Stimulated activated CD4-positive, alpha-beta T cell treated with anti-CD3 and anti-CD28 coated beads, Interleukin-4, amount 100 ng/mL, for 24 hours (primary cell): ENCODE measurements around the gene ARHGEF25.
A peak's percentile ranks its signal among the peaks of the same experiment; 100 is the strongest.
"Not testable (repeated sequence)": the region's sequence is repeated elsewhere in the genome, so short reads cannot be mapped to it uniquely, and the experiment has no call there.

ENCODE experiments used
- DNase-seq: peaks from one replicate; pipeline ENCODE4 v3.0.0-alpha.2; 2020

ARHGEF25 gene

DNA sequence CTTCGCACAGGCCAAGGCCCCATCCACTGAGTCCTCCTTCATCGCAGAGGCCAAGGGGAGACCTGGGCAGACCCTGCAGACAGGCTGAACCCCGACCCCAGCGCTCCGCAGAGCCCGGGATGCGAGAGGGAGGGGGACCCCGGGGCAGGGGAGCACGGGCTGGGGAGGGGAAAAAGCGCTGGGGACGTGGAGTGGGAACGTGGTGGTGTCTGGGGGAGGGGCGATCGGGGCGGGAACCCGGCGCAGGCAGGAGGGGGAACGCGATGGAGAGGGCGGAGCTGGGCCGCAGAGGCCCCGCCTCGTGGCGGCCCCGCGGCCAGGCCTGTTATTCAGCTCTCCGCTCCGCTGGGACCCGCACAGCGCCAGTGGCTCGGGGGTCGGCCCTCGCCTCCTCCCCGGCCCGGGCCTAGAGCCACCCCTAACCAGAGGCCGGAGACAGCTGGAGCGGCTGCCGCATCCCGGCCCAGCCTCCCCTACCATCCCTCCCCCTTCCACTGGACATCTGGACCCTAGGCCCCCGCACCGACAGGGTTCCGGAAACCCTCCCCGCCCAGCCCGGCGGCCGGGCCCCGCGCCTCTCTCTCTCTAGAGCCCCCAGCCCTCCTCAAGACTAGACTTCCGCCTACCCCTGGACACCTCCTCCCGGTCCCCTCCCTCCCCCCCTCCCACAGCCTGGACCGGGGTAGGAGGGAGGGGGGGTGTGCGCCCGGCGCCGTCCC is at the start of gene ARHGEF25:
Gene ARHGEF25, plus strand, starts transcription at position 328 of the 719 bp plus-strand sequence. CDS start 460 bp downstream, outside the sequence.
- DNase-seq: peak; percentile 55

DNA sequence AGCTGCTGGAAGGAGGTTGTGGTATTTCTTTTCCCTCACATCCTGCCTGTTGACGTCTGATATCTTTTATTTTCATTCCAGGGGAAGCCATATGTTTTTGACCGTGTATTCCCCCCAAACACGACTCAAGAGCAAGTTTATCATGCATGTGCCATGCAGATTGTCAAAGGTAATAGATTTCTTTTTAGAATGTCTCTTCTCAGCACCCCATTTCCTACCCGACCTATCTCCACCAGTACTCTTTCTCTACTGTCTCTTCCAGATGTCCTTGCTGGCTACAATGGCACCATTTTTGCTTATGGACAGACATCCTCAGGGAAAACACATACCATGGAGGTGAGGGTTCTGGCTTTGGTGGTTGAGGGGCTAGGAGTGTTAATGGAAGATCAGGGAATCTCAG is 47.9 kb upstream of the ARHGEF25 start:
- no peak for DNase-seq

DNA sequence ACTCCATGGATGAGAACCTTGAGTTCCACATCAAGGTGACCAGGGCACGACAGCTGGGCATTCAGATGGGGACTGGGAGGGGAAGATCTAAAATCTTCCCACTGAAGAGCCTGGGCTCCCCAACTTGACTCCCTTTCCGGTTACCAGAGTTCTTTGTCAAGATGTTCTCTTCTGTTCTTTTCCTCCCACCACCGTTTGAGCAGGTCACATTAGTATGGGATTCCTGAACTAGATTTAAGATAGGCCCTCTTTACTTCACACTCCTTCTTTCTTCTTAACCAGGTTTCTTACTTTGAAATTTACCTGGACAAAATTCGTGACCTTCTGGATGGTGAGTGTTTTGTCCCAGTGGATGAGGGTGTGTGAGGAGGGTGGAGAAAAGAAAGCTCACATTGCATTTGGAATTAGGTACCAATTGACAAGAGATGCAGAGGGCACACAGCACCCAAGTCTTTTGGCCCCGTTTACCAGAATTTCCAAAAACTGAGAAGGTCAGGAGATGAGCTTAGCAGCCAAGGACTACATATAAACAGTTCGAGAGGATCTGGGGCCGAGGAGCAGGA is 47.0 kb upstream of the ARHGEF25 start:
- DNase-seq: no peak

DNA sequence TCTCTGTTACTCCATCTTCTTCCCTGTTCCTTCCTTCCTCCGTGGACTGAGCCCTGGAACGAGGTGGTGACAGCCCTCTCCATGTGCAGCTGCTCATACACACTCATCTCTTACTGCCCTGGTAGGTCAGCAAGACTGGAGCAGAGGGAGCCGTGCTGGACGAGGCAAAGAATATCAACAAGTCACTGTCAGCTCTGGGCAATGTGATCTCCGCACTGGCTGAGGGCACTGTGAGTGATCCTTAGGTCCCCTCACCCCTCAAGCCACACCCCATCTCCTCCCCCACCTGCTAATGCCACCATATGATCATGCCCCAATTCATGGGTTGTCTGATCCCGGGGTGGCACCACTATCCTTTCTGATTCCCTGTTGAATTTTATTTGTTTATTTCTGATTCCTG is 42.4 kb upstream of the ARHGEF25 start:
- no peak for DNase-seq

DNA sequence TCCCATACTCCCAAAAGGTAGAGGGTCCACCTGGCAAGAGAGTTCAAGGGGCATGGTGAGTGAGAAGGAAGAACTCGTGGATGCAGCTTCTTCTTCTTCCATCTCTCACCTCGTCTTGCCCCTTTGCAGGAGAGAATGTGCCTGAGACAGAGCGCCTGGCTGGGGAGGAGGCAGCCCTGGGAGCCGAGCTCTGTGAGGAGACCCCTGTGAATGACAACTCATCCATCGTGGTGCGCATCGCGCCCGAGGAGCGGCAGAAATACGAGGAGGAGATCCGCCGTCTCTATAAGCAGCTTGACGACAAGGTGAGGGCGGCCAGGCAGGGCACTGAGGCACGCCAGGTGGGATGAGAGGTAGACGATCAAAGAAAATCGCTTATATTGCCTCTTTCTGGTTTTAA is 41.4 kb upstream of the ARHGEF25 start:
- no peak for DNase-seq

DNA sequence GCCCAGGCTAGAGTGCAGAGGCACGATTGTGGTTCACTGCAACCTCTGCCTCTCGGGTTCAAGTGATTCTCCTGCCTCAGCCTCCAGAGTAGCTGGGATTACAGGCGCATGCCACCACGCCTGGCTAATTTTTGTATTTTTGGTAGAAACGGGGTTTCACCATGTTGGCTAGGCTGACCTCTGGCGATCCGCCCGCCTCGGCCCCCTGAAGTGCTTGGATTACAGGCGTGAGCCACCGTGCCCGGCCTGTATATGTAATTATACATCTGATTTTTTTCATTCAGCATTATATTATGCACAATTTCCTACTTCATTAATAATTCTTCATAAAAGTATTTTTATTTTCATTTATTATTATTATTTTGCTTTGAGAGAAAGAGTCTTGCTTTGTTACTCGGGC is 40.8 kb upstream of the ARHGEF25 start:
- not testable (repeated sequence) for DNase-seq

DNA sequence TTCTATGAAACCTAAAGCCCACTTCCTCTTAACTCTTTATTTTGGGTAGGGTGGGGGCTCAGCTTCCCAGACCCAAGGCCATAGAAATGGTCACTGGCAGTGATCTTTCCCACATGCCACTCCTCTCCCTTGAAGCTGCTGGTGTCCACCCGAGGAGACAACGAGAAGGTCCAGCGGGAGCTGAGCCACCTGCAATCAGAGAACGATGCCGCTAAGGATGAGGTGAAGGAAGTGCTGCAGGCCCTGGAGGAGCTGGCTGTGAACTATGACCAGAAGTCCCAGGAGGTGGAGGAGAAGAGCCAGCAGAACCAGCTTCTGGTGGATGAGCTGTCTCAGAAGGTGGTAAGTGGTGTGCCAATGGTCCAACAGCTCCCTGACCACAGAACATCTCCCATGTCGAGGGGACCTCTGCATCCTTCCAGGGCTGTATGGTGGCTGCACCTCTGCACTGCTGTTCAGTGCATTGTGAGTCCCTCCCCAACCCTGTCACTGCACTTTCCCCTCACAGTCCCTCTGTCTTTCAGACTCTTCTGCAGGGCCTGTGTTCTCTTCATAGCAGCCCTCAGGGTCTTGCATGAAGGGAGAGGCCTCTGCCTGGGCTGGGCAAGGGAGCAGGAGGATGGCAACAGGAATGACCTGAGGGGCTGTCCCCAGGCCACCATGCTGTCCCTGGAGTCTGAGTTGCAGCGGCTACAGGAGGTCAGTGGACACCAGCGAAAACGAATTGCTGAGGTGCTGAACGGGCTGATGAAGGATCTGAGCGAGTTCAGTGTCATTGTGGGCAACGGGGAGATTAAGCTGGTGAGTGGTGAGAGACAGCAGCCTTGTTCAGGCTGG is 39.1 kb upstream of the ARHGEF25 start:
- DNase-seq: no peak

DNA sequence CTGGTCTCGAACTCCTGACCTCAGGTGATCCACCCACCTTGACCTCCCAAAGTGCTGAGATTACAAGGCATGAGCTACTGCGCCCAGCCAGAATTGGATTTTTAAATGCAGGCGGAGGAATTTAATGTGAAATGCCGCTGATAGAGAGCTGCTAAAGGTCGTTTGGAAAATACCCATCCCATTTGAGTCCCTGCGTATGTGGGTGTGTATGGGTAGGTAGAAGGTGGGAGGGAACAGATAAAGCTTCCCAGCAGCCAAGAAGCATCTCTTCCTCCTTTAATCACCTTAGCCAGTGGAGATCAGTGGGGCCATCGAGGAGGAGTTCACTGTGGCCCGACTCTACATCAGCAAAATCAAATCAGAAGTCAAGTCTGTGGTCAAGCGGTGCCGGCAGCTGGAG is 36.4 kb upstream of the ARHGEF25 start:
- DNase-seq: no peak

DNA sequence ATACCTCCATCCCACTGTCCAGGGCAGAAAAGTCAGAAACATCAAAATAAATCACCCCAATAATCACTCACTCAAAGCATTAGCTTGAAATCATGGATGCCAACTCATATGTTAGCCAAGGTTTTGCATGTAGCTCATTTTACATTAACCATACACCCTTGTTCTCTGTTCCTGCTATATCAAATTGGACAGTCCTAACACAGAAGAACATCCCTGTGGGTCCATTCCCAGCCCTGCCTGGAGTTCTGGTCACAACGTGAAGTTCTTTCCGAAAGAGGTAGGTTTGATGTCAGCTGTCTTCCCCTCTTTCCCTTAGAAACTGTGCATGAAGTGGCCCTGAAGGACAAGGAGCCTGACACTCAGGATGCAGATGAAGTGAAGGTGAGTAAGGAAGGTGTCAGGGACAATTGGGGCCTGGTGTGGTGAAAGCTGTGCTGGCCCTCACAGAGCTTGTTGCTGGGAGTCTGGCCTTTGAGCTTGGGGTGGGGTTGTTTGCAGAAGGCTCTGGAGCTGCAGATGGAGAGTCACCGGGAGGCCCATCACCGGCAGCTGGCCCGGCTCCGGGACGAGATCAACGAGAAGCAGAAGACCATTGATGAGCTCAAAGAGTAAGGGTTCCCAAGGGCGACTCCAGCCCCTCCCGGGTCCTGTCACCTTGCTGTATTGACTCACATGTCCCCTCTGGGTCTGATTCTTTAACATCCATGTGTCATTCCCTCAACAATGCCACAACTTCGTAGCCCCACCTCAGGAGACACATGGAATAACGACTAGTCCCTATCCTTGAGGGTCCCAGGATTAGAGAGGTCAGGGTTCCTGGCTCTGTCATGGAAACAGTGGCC is 35.2 kb upstream of the ARHGEF25 start:
- no peak for DNase-seq

DNA sequence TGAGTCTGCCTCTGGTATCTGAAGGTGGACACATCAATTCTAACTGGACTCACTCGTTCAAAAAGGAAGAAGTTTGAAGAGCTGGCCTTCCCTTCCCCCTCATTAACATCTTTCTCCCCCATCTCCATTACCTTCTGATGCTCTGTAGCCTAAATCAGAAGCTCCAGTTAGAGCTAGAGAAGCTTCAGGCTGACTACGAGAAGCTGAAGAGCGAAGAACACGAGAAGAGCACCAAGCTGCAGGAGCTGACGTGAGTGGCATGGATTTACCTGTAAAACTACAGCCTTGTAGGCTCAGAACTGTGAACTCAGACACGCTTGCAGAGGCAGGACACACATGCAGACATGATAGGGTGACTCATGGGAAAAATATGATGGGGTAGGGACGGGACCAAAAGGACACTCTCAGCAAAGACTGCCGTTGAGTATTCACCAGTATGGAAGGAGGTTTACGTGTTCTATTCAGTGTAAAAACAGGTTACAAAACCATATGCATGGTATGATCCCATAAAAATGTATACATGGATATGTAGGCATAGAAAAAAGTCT is 34.5 kb upstream of the ARHGEF25 start:
- DNase-seq: no peak

DNA sequence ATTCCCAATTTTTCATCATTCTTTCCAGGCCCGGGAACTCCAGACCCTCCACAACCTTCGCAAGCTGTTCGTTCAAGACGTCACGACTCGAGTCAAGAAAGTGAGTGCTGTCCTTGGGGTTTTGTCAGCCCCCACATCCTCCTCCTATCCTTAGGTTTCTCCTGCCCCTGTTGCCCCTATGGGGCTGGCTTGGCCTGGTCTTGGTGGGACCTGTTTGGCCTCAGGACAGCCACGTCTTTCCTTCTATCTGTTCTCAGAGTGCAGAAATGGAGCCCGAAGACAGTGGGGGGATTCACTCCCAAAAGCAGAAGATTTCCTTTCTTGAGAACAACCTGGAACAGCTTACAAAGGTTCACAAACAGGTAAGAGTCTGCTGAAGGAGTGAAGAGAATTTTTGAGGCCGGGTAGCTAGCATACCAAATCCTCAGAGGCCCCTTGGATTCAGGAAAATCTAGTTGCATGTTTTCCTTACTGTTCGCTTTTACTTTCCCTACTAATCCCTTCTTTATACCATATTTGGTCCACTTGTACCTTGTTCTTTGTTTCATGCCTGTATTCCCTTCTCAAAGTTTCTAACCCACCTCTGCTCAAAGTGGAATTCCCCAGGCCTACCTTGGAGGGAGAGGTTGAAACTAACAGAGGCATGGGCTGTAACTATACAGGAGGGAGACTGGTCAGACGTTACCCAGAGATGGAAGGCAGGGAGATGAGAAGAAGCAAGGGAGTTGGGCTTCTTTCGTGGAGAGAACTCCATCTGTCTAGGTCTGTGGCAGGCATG is 33.1 kb upstream of the ARHGEF25 start:
- DNase-seq: no peak

DNA sequence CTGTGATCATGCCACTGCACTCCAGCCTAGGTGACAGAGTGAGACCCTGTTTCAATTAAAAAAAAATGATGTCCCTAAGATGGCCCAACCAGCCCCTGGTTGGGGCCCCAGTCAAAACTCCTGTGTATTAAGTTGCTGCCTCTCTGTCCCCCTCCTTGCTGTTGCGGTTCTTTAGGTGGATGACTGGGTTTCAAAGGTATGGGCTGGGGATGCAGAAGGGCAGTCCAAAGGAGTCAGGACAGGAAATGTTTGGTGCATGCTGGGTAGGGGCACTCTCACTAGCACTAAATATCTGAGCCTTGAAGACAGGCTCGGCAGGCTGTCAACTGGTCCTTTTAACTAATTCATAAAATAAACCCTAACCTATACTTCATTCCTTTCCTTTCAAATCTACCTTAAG is 32.2 kb upstream of the ARHGEF25 start:
- no peak for DNase-seq

DNA sequence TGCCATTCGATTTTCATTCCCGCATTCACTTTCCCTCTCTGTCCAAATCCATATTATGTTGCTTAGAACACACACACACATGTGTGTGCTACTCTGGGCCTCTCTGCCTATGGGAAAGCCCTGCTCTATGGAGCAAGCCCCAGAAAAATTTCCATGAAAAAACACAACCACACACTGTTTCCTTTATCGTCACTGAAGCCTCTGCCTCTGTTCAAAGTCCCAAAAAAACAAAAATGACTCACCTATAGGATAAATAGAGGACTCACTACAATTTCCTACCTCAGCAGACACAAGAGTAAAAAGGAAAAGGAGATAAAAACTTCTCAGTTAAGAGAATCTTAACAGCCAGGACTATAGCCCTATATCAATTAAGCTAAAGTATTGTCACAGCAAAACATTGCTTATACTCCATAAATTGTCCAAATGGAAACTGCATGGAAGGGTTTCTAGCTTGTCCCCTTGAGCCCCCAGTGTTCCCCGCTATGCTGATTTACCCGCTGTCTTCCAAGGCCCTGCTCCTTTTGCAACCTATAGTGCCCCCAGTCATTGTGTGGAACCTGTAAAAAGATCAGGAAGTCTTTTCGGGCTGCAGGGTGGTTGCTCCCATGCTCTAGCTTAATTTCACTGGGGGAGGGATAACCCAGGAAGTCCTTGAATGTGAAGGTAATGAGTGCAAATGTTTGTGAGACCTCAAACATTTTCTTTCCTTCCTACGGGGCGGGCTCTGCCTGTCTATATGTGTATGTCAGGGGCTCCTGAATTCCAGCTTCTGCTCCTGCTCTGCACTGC is 31.4 kb upstream of the ARHGEF25 start:
- no peak for DNase-seq

DNA sequence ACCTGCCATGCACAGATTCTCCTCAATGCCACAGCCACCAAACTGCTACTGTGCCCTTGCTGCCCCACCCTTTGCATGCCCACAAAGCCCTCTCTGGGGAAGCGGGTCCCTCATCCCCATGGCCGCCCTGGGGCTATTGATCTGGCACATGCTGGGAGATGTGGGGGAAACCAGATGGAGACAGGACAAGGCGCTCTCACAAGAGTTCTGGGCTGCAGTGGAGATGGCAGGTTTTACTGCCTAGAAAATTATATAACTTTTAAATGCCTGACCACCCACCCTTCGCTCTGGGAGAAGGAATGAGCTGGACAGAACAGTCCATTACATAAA is 30.8 kb upstream of the ARHGEF25 start:
- DNase-seq: no peak

DNA sequence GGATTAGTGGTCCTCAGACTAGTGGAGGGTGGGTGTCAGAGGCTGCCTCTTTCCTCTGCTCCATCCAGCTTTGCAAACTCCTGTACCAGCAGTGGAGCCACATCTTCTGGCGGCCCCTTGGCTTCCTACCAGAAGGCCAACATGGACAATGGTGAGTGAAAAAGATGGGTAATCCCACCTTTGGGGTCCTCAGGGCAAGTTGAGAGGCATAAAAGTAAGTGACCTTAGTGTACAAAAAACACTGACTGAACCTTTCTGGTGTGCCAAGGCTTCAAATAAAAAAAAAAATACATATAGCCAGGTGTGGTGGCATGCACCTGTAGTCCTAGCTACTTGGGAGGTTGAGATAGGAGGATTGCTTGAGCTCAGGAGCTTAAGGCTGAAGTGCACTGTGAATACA is 29.4 kb upstream of the ARHGEF25 start:
- no peak for DNase-seq

DNA sequence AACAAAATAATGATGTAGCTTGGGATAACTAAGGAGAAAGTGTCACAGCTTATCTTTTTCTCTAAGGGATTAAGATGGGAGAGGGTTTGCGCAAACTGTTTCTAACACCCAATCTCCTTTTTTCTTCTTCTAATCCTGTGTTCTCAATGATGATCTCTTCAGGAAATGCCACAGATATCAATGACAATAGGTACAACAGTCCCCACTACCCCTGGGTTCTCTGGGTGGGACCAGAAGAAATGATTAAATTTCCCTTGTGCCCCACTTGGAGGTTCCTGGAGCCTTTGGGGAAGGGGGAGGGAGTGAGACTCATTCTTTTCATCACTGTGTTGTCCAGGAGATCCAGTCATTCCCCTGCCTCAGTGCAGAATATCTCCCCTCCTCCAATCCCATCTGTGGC is 28.8 kb upstream of the ARHGEF25 start:
- DNase-seq: no peak

DNA sequence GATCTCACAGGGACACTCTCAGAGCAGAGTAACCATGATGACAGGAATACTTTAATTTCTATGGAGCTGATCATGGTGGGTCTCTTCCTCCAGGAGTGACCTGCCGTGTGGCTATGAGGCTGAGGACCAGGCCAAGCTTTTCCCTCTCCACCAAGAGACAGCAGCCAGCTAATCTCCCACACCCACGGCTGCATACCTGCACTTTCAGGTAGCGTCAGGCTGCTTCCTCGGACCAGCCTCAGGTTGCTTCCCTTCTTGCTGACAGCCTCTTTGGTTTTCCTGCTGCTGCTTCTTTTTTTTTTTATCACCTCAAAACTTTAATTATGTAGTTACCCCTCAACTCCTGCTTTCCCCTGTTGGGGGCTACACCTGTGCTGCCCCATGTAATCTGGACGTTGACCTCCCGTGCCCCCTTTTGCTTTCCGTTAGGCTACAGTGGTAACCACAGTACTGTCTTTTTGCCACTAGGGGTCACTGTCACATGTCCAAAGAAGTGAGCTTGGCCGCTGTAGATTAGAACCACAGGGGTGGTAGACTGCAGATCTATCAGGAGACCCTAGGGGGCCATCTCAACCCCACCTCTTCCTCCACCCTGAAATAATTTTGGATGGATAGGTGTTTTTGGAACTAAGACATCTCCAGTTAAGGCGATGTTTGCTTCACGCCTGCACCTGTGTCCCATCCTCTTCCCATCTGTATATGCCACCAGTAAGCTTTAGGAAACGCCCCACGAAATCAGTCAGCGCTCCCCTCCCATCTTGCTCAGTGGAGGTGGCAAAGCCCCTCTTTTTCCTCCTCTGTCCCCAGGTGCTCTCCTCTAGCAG is 28.0 kb upstream of the ARHGEF25 start:
- peak; percentile 79 for DNase-seq

DNA sequence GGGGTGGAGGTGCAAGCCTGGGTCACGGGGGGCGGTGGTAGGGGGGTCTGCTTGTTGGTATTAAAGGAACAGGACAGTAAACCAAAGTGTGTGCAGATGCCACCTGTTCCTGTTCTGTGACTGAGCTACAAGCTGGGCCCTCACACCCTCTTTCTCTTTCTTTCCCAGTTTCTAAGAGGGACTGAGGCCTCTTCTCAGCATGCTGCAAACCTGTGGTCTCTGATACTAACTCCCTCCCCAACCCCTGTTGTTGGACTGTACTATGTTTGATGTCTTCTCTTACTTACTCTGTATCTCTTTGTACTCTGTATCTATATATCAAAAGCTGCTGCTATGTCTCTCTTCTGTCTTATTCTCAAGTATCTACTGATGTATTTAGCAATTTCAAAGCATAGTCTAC is 27.2 kb upstream of the ARHGEF25 start:
- no peak for DNase-seq

DNA sequence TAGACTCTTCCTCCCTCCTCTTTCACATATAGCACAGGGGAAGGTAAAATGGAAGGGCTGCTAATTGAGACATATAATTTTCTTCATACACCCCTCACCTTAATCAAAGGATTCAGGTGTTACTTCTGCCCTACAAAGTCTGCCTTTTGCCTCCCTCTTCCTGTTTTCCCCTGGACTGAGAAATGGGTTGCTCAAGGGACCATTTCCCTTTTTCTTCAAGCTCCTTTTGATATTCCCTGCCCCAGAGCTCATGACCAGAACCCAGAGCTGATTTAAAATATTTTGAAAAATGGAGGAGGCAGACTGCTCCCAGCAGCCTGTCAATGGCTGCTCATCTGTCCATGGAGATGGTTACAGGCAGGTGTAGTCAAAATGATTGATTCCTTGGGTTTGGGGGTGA is 26.5 kb upstream of the ARHGEF25 start:
- DNase-seq: no peak

DNA sequence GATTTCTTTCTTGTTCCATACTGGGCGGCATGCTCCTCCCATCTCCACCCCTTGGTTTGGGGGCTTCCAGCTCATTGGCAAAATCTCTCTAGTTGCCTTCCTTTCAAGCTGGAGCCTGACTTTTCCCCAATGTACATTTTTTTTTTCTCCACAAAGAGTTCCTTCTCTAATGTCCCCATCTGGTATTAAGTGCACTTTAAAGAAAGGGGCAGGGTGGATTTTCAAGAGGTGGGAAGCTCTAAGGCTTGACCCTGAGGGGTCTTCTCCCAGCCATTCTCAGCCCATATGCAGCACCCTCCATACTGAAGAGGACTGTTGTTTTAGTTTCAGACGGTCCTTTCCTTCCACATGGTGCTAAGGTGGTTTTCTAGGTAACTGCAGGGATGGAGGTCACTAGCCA is 26.1 kb upstream of the ARHGEF25 start:
- no peak for DNase-seq
